GM12878 (cell line): ENCODE measurements around the gene PAX5. TPM values are rescaled to one million over a fixed set of nuclear protein-coding genes. Genes with fewer than 3 reads are reported as not detected.

Experiments
- ATAC-seq: fragments of 200-7000 bp; cut with Tn5 transposase; 3 replicates; pipeline ENCODE4 v1.9.1; 2020; ENCODE audit warnings: mild to moderate bottlenecking, moderate library complexity
- BruUV-seq: library from RNA; stranded (reverse); fragments of 400-500 nt; replicated peaks from 2 replicates; lab custom pipeline; 2021; lab: Mats Ljungman, UMichigan
- CTCF ChIA-PET: fragments of 300-600 bp; sonication (Branson Sonifier 250); formaldehyde crosslinking; extraction: SDS; loops from one replicate; lab custom pipeline; 2021; ENCODE audit warnings: inconsistent platforms; lab: Yijun Ruan, JAX
- POLR2A ChIA-PET: fragments of 350-600 bp; formaldehyde crosslinking; extraction: SDS; loops from one replicate; lab custom pipeline; 2021; ENCODE audit warnings: inconsistent platforms; lab: Charles Lee
- RAD21 ChIA-PET: fragments of 300-600 bp; sonication (Branson Sonifier 250); formaldehyde crosslinking; loops from one replicate; lab custom pipeline; 2023; ENCODE audit warnings: antibody characterized with exemption; ENCODE audit not compliant: unreplicated experiment; lab: Charles Lee
- SMC1A ChIA-PET: fragments of 300-600 bp; sonication (Branson Sonifier 250); formaldehyde crosslinking; loops from one replicate; lab custom pipeline; 2023; ENCODE audit not compliant: unreplicated experiment, uncharacterized antibody; lab: Charles Lee
- DNase-seq: peaks from one replicate; pipeline ENCODE4 v3.0.0-alpha.2; 2011; ENCODE audit warnings: low read depth, low spot score
- FAIRE-seq: peaks from 3 replicates; lab custom pipeline; 2011; peaks lifted over from hg19 to GRCh38; lab: Jason Lieb, UNC
- H2AFZ ChIP-seq: 2 replicates; pipeline ENCODE4 v1.6.0; 2011; ENCODE audit warnings: low read depth, low read length, control low read depth; ENCODE audit not compliant: control insufficient read depth
- H3K27ac ChIP-seq: 2 replicates; pipeline ENCODE4 v1.5.1; 2011; ENCODE audit warnings: control low read depth; ENCODE audit not compliant: control insufficient read depth, insufficient read depth
- H3K27me3 ChIP-seq, 2 experiments: replicated peaks in 1 of 2; 2 replicates each; pipeline versions ENCODE4 v1.6.0 to v1.6.1; 2011; ENCODE audit warnings: low read length in 1 of 2; ENCODE audit not compliant: control insufficient read depth in 2 of 2, insufficient read depth in 2 of 2
- H3K36me3 ChIP-seq, 2 experiments: 2 replicates each; pipeline ENCODE4 v1.5.1; 2011; ENCODE audit warnings: low read length in 1 of 2; ENCODE audit not compliant: control insufficient read depth in 2 of 2, insufficient read depth in 2 of 2
- H3K4me1 ChIP-seq: 2 replicates; pipeline ENCODE4 v1.6.1; 2011; ENCODE audit warnings: mild to moderate bottlenecking, low read length, moderate library complexity, mixed read lengths; ENCODE audit not compliant: control insufficient read depth, insufficient read depth
- H3K4me2 ChIP-seq: 2 replicates; pipeline ENCODE4 v1.6.0; 2011; ENCODE audit warnings: control low read depth; ENCODE audit not compliant: control insufficient read depth, insufficient read depth
- H3K4me3 ChIP-seq: fragments of 200-600 bp; sonication (generic); 2 replicates; pipeline ENCODE4 v1.5.1; 2016
- H3K79me2 ChIP-seq: 2 replicates; pipeline ENCODE4 v1.6.0; 2011; ENCODE audit warnings: low read length; ENCODE audit not compliant: control insufficient read depth, insufficient read depth
- H3K9ac ChIP-seq: 2 replicates; pipeline ENCODE4 v1.8.0; 2011; ENCODE audit warnings: low read length, control low read depth, mixed read lengths; ENCODE audit not compliant: control insufficient read depth, insufficient read depth
- H3K9me3 ChIP-seq: replicated peaks from 3 replicates; pipeline ENCODE4 v1.5.1; 2011; ENCODE audit warnings: mild to moderate bottlenecking, low read length; ENCODE audit not compliant: control insufficient read depth, insufficient read depth
- H4K20me1 ChIP-seq: 2 replicates; pipeline ENCODE4 v1.6.0; 2011; ENCODE audit not compliant: control insufficient read depth, insufficient read depth
- CREB1 ChIP-seq: IDR thresholded peaks from 2 replicates; pipeline ENCODE4 v1.6.1; 2012; ENCODE audit warnings: low read depth, mild to moderate bottlenecking, inconsistent platforms
- GABPA ChIP-seq: IDR thresholded peaks from 2 replicates; pipeline ENCODE4 v1.6.1; 2014; ENCODE audit warnings: antibody characterized with exemption, low read depth, mild to moderate bottlenecking, inconsistent platforms
- HDGF ChIP-seq: fragments of 450-650 bp; IDR thresholded peaks from 2 replicates; pipeline ENCODE4 v1.6.1; 2016; ENCODE audit warnings: antibody characterized with exemption
- MAX ChIP-seq: IDR thresholded peaks from 2 replicates; pipeline ENCODE4 v1.6.1; 2012; ENCODE audit warnings: low read depth, low read length, improper control_type of control experiment
- NRF1 ChIP-seq: conservative IDR thresholded peaks from 2 replicates; pipeline ENCODE4 v1.6.1; 2011; ENCODE audit warnings: mild to moderate bottlenecking, low read depth, low read length, improper control_type of control experiment
- PAX8 ChIP-seq: fragments of 450-650 bp; IDR thresholded peaks from 2 replicates; pipeline ENCODE4 v1.6.1; 2017; ENCODE audit warnings: mild to moderate bottlenecking, moderate library complexity
- SUZ12 ChIP-seq: fragments of 200-600 bp; sonication (generic); IDR thresholded peaks from one replicate; pipeline ENCODE4 v1.6.1; 2018; ENCODE audit warnings: antibody characterized with exemption, mild to moderate bottlenecking; ENCODE audit not compliant: unreplicated experiment
- TCF7 ChIP-seq: IDR thresholded peaks from 2 replicates; pipeline ENCODE4 v1.6.1; 2014; ENCODE audit warnings: antibody characterized with exemption, borderline replicate concordance
- ZNF622 ChIP-seq: fragments of 450-650 bp; IDR thresholded peaks from 2 replicates; pipeline ENCODE4 v1.6.1; 2017; ENCODE audit warnings: mild to moderate bottlenecking, inconsistent platforms
- WGBS: methylation state at CpG from one replicate; pipeline ENCODE4 v1.1.6; 2016; ENCODE audit warnings: low lambda C conversion rate; ENCODE audit not compliant: insufficient replicate concordance, insufficient coverage; ENCODE audit errors: missing lambda C conversion rate; 5-methylcytosine and 5-hydroxymethylcytosine counted together
- in situ Hi-C: fragments of 300-500 bp; cut with MboI; formaldehyde crosslinking; loops from 9 replicates; pipeline ENCODE4 v1.14.3; 2018; ENCODE audit warnings: mixed read lengths
- intact Hi-C: fragments of 100-400 bp; cut with micrococcal nuclease; formaldehyde crosslinking; loops from one replicate; pipeline ENCODE4 v1.14.2; 2022; ENCODE audit not compliant: unreplicated experiment
- polyA plus RNA-seq, 11 experiments: library from polyadenylated mRNA; depleted of rRNA in 4 of 11; unstranded in 6 of 11; stranded (reverse) in 5 of 11; fragments of >200 nt; fragmentation: Nextera tagmentation in 4 of 11; fragmentation: Illumina TruSeq in 1 of 11; extraction: Ambion mirVana in 4 of 11; extraction: Trizol in 1 of 11; gene quantifications; 1 replicate in 1 of 11; 2 replicates in 10 of 11; pipeline versions ENCODE4 v1.2.1 to v1.2.3, GENCODE V29; 2011 to 2016; ENCODE audit warnings: inconsistent platforms in 2 of 11, missing spikeins in 2 of 11, low read depth in 1 of 11
- total RNA-seq, 4 experiments: library from RNA; depleted of rRNA in 3 of 4; stranded (reverse); fragments of >200 nt in 3 of 4; fragmentation: Illumina TruSeq in 1 of 4; extraction: Trizol in 1 of 4; gene quantifications; 2 replicates each; pipeline versions ENCODE4 v1.2.1 to v1.2.3, GENCODE V29; 2013 to 2021

Gene PAX5
- total and polyA plus RNA-seq, 10 of the 15 experiments (the other 5 are each of a cell fraction or from before 2014, with no cell fraction given) = 2.2 to 123 (median 31.9) TPM

GRCh38 chr9:36940881-36941280 lies 93.2 kb downstream of the PAX5 start:
- ATAC-seq (no peak), DNase-seq (no peak), FAIRE-seq (no peak)
- TF ChIP-seq SUZ12 (no peak), NRF1 (no peak), ZNF622 (no peak), GABPA (no peak), TCF7 (no peak), HDGF (no peak), CREB1 (no peak), PAX8 (no peak), MAX (no peak)
- in situ Hi-C loops (loop anchor here (25.0 kb wide), 1 partner anchor 1046 kb away; no protein-coding TSS in a partner anchor), intact Hi-C loops (loop anchor here (10.0 kb wide), 1 partner anchor 64 kb away; no protein-coding TSS in a partner anchor)
- Histone ChIP-seq H3K36me3 (peaks cover 30 to 50% of the 10 kb centered on the region in 2 experiments), H3K27me3 (no peaks in the 10 kb centered on the region), H3K9ac (no peak overlapping the region), H3K27ac (no peak overlapping the region), H3K9me3 (no peaks in the 10 kb centered on the region), H4K20me1 (no peaks in the 10 kb centered on the region; the same call in 1 of the 2 replicates), H2AFZ (no peak overlapping the region), H3K4me1 (peaks cover 28% of the 10 kb centered on the region), H3K4me3 (no peak overlapping the region), H3K4me2 (no peak overlapping the region), H3K79me2 (peaks cover 5% of the 10 kb centered on the region)
- BruUV-seq = no TSS peak
- WGBS = 89% methylated on average over 7 of the region's 7 CpGs
- RAD21 ChIA-PET = no interaction called here
- SMC1A ChIA-PET = interaction anchor here (1.8 kb wide), 1 partner anchor 14 kb away, joined by 4 read pairs; no protein-coding TSS in a partner anchor
- POLR2A ChIA-PET = no interaction called here
- CTCF ChIA-PET = interaction anchor here (2.0 kb wide), 1 partner anchor 68 kb away, joined by 4 read pairs; no protein-coding TSS in a partner anchor
